ENCODE data around the gene C1orf21.

- TF ChIP-seq, protein P1, sequence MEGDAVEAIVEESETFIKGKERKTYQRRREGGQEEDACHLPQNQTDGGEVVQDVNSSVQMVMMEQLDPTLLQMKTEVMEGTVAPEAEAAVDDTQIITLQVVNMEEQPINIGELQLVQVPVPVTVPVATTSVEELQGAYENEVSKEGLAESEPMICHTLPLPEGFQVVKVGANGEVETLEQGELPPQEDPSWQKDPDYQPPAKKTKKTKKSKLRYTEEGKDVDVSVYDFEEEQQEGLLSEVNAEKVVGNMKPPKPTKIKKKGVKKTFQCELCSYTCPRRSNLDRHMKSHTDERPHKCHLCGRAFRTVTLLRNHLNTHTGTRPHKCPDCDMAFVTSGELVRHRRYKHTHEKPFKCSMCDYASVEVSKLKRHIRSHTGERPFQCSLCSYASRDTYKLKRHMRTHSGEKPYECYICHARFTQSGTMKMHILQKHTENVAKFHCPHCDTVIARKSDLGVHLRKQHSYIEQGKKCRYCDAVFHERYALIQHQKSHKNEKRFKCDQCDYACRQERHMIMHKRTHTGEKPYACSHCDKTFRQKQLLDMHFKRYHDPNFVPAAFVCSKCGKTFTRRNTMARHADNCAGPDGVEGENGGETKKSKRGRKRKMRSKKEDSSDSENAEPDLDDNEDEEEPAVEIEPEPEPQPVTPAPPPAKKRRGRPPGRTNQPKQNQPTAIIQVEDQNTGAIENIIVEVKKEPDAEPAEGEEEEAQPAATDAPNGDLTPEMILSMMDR (IDR thresholded peaks at IDR 0.05 in 8 of 11, conservative IDR thresholded peaks at IDR 0.05 in 3 of 11): no peak
- TF ChIP-seq POLR2A (IDR thresholded peaks at IDR 0.05) (no peak), POLR2AphosphoS5 (IDR thresholded peaks at IDR 0.05) (no peak)
Observed at GRCh38 chr1:184443624-184444023, 56.8 kb downstream of the C1orf21 start.
